ENCODE measurements around the gene ZNF322. TPM values are rescaled to one million over a fixed set of nuclear protein-coding genes. Genes with fewer than 3 reads are reported as not detected.
A peak's percentile ranks its signal among the peaks of the same experiment; 100 is the strongest.

Gene ZNF322
- total and polyA plus RNA-seq, 2 of the 8 experiments (the other 6 are each of a cell fraction or from before 2014, with no cell fraction given), result 5.3 to 35.0 TPM

DNA sequence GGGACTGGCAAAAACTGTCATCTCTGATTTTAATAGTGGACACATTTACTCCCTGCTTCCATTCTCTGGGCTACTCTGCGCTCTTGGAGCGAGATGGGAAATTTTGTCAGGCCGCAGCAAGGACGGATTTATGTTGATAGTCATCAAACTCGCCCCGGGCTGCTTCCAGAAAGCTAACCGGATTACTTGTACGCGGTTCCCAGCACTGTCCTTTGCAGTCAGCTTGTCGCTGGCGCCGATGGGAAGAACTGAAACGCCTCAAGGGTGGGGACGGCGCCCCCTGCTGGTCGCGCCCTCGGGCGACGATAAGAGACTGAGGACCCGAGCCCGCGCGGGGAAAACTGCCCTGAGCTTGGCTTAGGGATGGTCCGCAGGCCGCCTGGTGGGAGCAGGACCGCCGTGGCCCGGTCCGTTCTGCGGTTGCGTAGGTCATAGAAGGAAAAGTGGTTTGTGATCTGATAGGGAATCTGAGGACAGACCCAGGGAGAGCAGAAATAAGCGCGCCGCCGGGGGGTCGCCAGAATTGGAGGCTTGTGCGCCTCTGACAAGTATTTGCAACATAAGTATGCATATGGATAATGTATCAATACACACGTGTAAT is 63.8 kb downstream of the ZNF322 start (continued):
- peak in 1 of 2 experiments; percentile 84; a peak in 1 of 4 replicates for TF ChIP-seq HDAC2 (IDR thresholded peaks at IDR 0.05; ENCODE audit: borderline replicate concordance in 1 of 2, low read depth in 2 of 2, low read length in 2 of 2)
- TF ChIP-seq CTCF (IDR thresholded peaks at IDR 0.05; ENCODE audit: control extremely low read depth in 1 of 3, insufficient read depth in 1 of 3, low read depth in 1 of 3, low read length in 3 of 3), result peak; percentile 75 to 88 (median 83)
- TF ChIP-seq CREB1 (IDR thresholded peaks at IDR 0.05), result peak; percentile 70
- TF ChIP-seq SIX5 (IDR thresholded peaks at IDR 0.05; ENCODE audit: low read depth, low read length), result no peak
- TF ChIP-seq TAF7 (optimal IDR thresholded peaks at IDR 0.05; ENCODE audit: borderline replicate concordance, low read depth, low read length), result peak; percentile 57
- no peak for TF ChIP-seq ATF2 (IDR thresholded peaks at IDR 0.05; ENCODE audit: low read length)
- peak; percentile 45; the same call in 1 of the 2 replicates for TF ChIP-seq TAF1 (IDR thresholded peaks at IDR 0.05; ENCODE audit: low read depth, low read length)
- TF ChIP-seq SRF (IDR thresholded peaks at IDR 0.05; ENCODE audit: low read depth, low read length), result no peak
- no peak for TF ChIP-seq TEAD4 (IDR thresholded peaks at IDR 0.05; ENCODE audit: low read depth, low read length)
- no peak for TF ChIP-seq TCF12 (IDR thresholded peaks at IDR 0.05; ENCODE audit: low read depth, low read length)
- TF ChIP-seq, protein P1, sequence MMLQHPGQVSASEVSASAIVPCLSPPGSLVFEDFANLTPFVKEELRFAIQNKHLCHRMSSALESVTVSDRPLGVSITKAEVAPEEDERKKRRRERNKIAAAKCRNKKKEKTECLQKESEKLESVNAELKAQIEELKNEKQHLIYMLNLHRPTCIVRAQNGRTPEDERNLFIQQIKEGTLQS (IDR thresholded peaks at IDR 0.05; ENCODE audit: insufficient read depth, low read depth, low read length), result 0 out of 2 replicates have a peak, but pooled peaks have one; percentile 39
- 0 out of 2 replicates have a peak, but pooled peaks have one; percentile 9 for TF ChIP-seq PHF8 (conservative IDR thresholded peaks at IDR 0.05; ENCODE audit: low read depth, low read length)
- TF ChIP-seq RAD21 (IDR thresholded peaks at IDR 0.05 in 1 of 2, conservative IDR thresholded peaks at IDR 0.05 in 1 of 2; ENCODE audit: low read depth in 2 of 2, low read length in 2 of 2), result peak; percentile 65 to 79
- peak; percentile 74; the same call in 1 of the 2 replicates for TF ChIP-seq TBP (IDR thresholded peaks at IDR 0.05; ENCODE audit: low read depth, low read length)
- no peak for TF ChIP-seq CEBPB (IDR thresholded peaks at IDR 0.05; ENCODE audit: low read depth, low read length)
- peak; percentile 56; the same call in 1 of the 2 replicates for TF ChIP-seq BACH1 (IDR thresholded peaks at IDR 0.05; ENCODE audit: low read length)

Data from H1 (cell line).